ENCODE measurements around the gene MYH7B. TPM values are rescaled to one million over a fixed set of nuclear protein-coding genes. Genes with fewer than 3 reads are reported as not detected.

The MYH7B gene
- total RNA-seq, 3 donors from 2014 or later (not counting 1 experiment from before 2014, with no cell fraction given) = 0.18 to 1.0 (median 0.21) TPM

DNA sequence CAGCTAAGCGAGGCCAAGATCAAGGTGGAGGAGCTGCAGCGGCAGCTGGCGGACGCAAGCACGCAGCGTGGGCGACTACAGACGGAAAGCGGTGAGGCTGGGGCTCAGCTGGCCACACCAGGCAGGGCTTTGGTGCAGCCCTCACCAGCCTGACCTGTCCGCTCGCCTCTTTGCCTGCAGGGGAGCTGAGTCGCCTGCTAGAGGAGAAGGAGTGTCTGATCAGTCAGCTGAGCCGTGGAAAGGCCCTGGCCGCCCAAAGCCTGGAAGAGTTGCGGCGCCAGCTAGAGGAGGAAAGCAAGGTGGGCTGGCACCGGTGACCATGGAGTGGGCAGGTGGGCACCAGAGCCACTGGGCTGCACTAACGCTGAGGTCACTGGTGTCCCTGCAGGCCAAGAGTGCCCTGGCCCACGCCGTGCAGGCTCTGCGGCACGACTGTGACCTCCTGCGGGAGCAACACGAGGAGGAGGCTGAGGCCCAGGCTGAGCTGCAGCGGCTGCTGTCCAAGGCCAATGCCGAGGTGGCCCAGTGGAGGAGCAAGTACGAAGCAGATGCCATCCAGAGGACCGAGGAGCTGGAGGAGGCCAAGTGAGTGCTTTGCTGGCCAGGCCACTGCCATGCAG, 42.8 kb downstream of the MYH7B start:
- Histone ChIP-seq H3K9me3 (ENCODE audit: control insufficient read depth, insufficient read depth, low read length) (no peaks in the 10 kb centered on the region), H3K36me3 (ENCODE audit: control insufficient read depth, insufficient read depth, low read length) (peaks cover 51% of the 10 kb centered on the region), H3K4me3 (ENCODE audit: low read length) (no peak overlapping the region), H3K27ac (ENCODE audit: low read length) (no peak overlapping the region), H3K4me1 (ENCODE audit: control insufficient read depth, insufficient read depth, low read length) (no peaks in the 10 kb centered on the region), H3K27me3 (ENCODE audit: control insufficient read depth, insufficient read depth, low read length) (no peaks in the 10 kb centered on the region)
- ATAC-seq = no peak
- Mint-ChIP-seq H3K27ac (peak overlapping the region in 1 of 2 donors; percentile 68), H3K4me1 (peaks cover 9 to 10% of the 10 kb centered on the region in 2 donors), H3K4me3 (no peak overlapping the region), H3K27me3 (ENCODE audit: low read depth in 2 of 2) (no peaks in the 10 kb centered on the region), H3K36me3 (no peaks in the 10 kb centered on the region), H3K9me3 (no peaks in the 10 kb centered on the region)
- no peak for TF ChIP-seq CTCF (IDR thresholded peaks at IDR 0.05)
- intact Hi-C loops (cut with micrococcal nuclease) = no loop called here
- no peak for DNase-seq
- WGBS (ENCODE audit: insufficient coverage) = 97% methylated on average over 28 of the region's 28 CpGs

- Histone ChIP-seq H3K4me3 (ENCODE audit: low read length) (no peak overlapping the region), H3K27ac (ENCODE audit: low read length) (no peak overlapping the region), H3K4me1 (ENCODE audit: control insufficient read depth, insufficient read depth, low read length) (no peaks in the 10 kb centered on the region), H3K27me3 (ENCODE audit: control insufficient read depth, insufficient read depth, low read length) (no peaks in the 10 kb centered on the region), H3K36me3 (ENCODE audit: control insufficient read depth, insufficient read depth, low read length) (peaks cover 55% of the 10 kb centered on the region), H3K9me3 (ENCODE audit: control insufficient read depth, insufficient read depth, low read length) (no peaks in the 10 kb centered on the region)
- DNase-seq (no peak), ATAC-seq (no peak)
- no peak overlapping the region for H3K4me3 Mint-ChIP-seq
- H3K4me1 Mint-ChIP-seq = peaks cover 9 to 10% of the 10 kb centered on the region in 2 donors
- no peaks in the 10 kb centered on the region for H3K27me3 Mint-ChIP-seq (ENCODE audit: low read depth in 2 of 2)
- no peak for TF ChIP-seq CTCF (IDR thresholded peaks at IDR 0.05)
- no peaks in the 10 kb centered on the region for H3K36me3 Mint-ChIP-seq
- 96% methylated on average over 25 of the region's 25 CpGs for WGBS (ENCODE audit: insufficient coverage)
- no peaks in the 10 kb centered on the region for H3K9me3 Mint-ChIP-seq
- H3K27ac Mint-ChIP-seq = no peak overlapping the region
- intact Hi-C loops (cut with micrococcal nuclease) = no loop called here
Measured at GRCh38 chr20:34999021-34999451, 43.4 kb downstream of the MYH7B start.

- no peak overlapping the region for H3K4me3 Mint-ChIP-seq
- H3K4me1 ChIP-seq (ENCODE audit: control insufficient read depth, insufficient read depth, low read length) = no peaks in the 10 kb centered on the region
- no peak overlapping the region for H3K27ac ChIP-seq (ENCODE audit: low read length)
- no peak overlapping the region for H3K27ac Mint-ChIP-seq
- H3K4me1 Mint-ChIP-seq = peaks cover 9 to 10% of the 10 kb centered on the region in 2 donors
- no peaks in the 10 kb centered on the region for H3K9me3 Mint-ChIP-seq
- no peaks in the 10 kb centered on the region for H3K27me3 ChIP-seq (ENCODE audit: control insufficient read depth, insufficient read depth, low read length)
- H3K36me3 Mint-ChIP-seq = no peaks in the 10 kb centered on the region
- H3K9me3 ChIP-seq (ENCODE audit: control insufficient read depth, insufficient read depth, low read length) = no peaks in the 10 kb centered on the region
- intact Hi-C loops (cut with micrococcal nuclease) = no loop called here
- ATAC-seq = no peak
- TF ChIP-seq CTCF (IDR thresholded peaks at IDR 0.05) = no peak
- DNase-seq = no peak
- no peak overlapping the region for H3K4me3 ChIP-seq (ENCODE audit: low read length)
- H3K36me3 ChIP-seq (ENCODE audit: control insufficient read depth, insufficient read depth, low read length) = peaks cover 61% of the 10 kb centered on the region
- WGBS (ENCODE audit: insufficient coverage) = 93% methylated on average over 10 of the region's 10 CpGs
- no peaks in the 10 kb centered on the region for H3K27me3 Mint-ChIP-seq (ENCODE audit: low read depth in 2 of 2)
Measured at GRCh38 chr20:34999782-35000181, 44.1 kb downstream of the MYH7B start.

All from natural killer cell (primary cell).